Keratinocyte (primary cell): ENCODE data around the gene BBLN. TPM values are rescaled to one million over a fixed set of nuclear protein-coding genes. Genes with fewer than 3 reads are reported as not detected.

ENCODE experiments used
- DNase-seq: peaks from one replicate; pipeline ENCODE4 v3.0.0-alpha.2; 2011; ENCODE audit warnings: low read depth, missing footprints, low spot score
- FAIRE-seq: peaks from 2 replicates; lab custom pipeline; 2011; peaks lifted over from hg19 to GRCh38; lab: Jason Lieb, UNC
- H2AFZ ChIP-seq: 2 replicates; pipeline ENCODE4 v1.6.0; 2012; ENCODE audit warnings: low read length, control low read depth, inconsistent platforms; ENCODE audit not compliant: control insufficient read depth
- H3K27ac ChIP-seq: 2 replicates; pipeline ENCODE4 v1.5.1; 2011; ENCODE audit warnings: low read length; ENCODE audit not compliant: control insufficient read depth, insufficient read depth
- H3K27me3 ChIP-seq: 3 replicates; pipeline ENCODE4 v1.6.0; 2011; ENCODE audit warnings: low read length; ENCODE audit not compliant: control insufficient read depth, insufficient read depth; ENCODE audit errors: extremely low read depth
- H3K36me3 ChIP-seq, 2 experiments: 2 replicates in 1 of 2; 3 replicates in 1 of 2; pipeline ENCODE4 v1.5.1; 2011; ENCODE audit warnings: low read length in 2 of 2, mild to moderate bottlenecking in 1 of 2; ENCODE audit not compliant: control insufficient read depth in 2 of 2, insufficient read depth in 2 of 2; ENCODE audit errors: extremely low read depth in 1 of 2
- H3K4me1 ChIP-seq: 3 replicates; pipeline ENCODE4 v1.5.1; 2011; ENCODE audit warnings: low read length; ENCODE audit not compliant: control insufficient read depth, insufficient read depth; ENCODE audit errors: extremely low read depth
- H3K4me2 ChIP-seq: 3 replicates; pipeline ENCODE4 v1.6.0; 2011; ENCODE audit warnings: low read depth, low read length; ENCODE audit not compliant: control insufficient read depth, insufficient read depth; ENCODE audit errors: extremely low read depth
- H3K4me3 ChIP-seq, 3 experiments: fragments of 200-600 bp in 1 of 3; sonication (generic) in 1 of 3; 2 replicates in 2 of 3; 3 replicates in 1 of 3; pipeline ENCODE4 v1.5.1; 2011 to 2016; ENCODE audit warnings: low read length in 3 of 3, mild to moderate bottlenecking in 3 of 3, control low read depth in 2 of 3, inconsistent platforms in 1 of 3, low read depth in 1 of 3, mixed read lengths in 1 of 3, mixed run types in 1 of 3, moderate library complexity in 1 of 3; ENCODE audit not compliant: control insufficient read depth in 2 of 3, insufficient read depth in 2 of 3; ENCODE audit errors: extremely low read depth in 1 of 3
- H3K79me2 ChIP-seq: 2 replicates; pipeline ENCODE4 v1.6.0; 2012; ENCODE audit warnings: low read length; ENCODE audit not compliant: control insufficient read depth, insufficient read depth
- H3K9ac ChIP-seq: 3 replicates; pipeline ENCODE4 v1.6.0; 2011; ENCODE audit warnings: low read length; ENCODE audit not compliant: control insufficient read depth, insufficient read depth; ENCODE audit errors: extremely low read depth
- H3K9me1 ChIP-seq: 3 replicates; pipeline ENCODE4 v1.6.0; 2011; ENCODE audit warnings: low read length; ENCODE audit not compliant: control insufficient read depth, insufficient read depth; ENCODE audit errors: extremely low read depth
- H3K9me3 ChIP-seq: 2 replicates; pipeline ENCODE4 v1.5.1; 2012; ENCODE audit warnings: low read depth, low read length; ENCODE audit not compliant: control insufficient read depth
- H4K20me1 ChIP-seq: 3 replicates; pipeline ENCODE4 v1.6.0; 2011; ENCODE audit warnings: low read length; ENCODE audit not compliant: control insufficient read depth, insufficient read depth; ENCODE audit errors: extremely low read depth
- CTCF ChIP-seq, 3 experiments: IDR thresholded peaks in 1 of 3; conservative IDR thresholded peaks in 1 of 3; optimal IDR thresholded peaks in 1 of 3; 2 replicates in 2 of 3; 3 replicates in 1 of 3; pipeline versions ENCODE3 to v1.5.1; 2011; ENCODE audit warnings: low read length in 3 of 3, mild to moderate bottlenecking in 3 of 3, moderate library complexity in 2 of 3, control low read depth in 1 of 3, inconsistent platforms in 1 of 3; ENCODE audit not compliant: insufficient read depth in 2 of 3; ENCODE audit errors: extremely low read depth in 1 of 3
- EZH2 ChIP-seq: IDR thresholded peaks from one replicate; pipeline ENCODE4 v1.6.1; 2012; ENCODE audit warnings: inconsistent platforms, mild to moderate bottlenecking, low read length, moderate library complexity
- dilution Hi-C: fragments of 300-500 bp; cut with MboI; formaldehyde crosslinking; loops from one replicate; pipeline ENCODE4 v1.7.0; 2020; ENCODE audit warnings: low sequenced_read_pairs; ENCODE audit not compliant: extremely low pct_ligation_motif_present
- polyA plus RNA-seq, 5 experiments: library from polyadenylated mRNA; depleted of rRNA in 3 of 5; stranded (reverse) in 3 of 5; stranded (forward) in 1 of 5; unstranded in 1 of 5; fragments of >200 nt; gene quantifications; 1 replicate in 1 of 5; 2 replicates in 3 of 5; 3 replicates in 1 of 5; pipeline versions ENCODE4 v1.2.1 to v1.2.3, GENCODE V29; 2011 to 2012; ENCODE audit warnings: missing spikeins in 2 of 5, low read depth in 1 of 5, low replicate concordance in 1 of 5

BBLN gene
- polyA plus RNA-seq, 1 donor (not counting 4 experiments of a cell fraction or from before 2014, with no cell fraction given): 35.9 TPM

GRCh38 chr9:128169925-128170324 lies 9.9 kb downstream of the BBLN start:
- H3K9me3 ChIP-seq: no peaks in the 10 kb centered on the region
- TF ChIP-seq EZH2: no peak
- TF ChIP-seq CTCF (optimal IDR thresholded peaks at IDR 0.05 in 1 of 3, IDR thresholded peaks at IDR 0.05 in 1 of 3, conservative IDR thresholded peaks at IDR 0.05 in 1 of 3; ENCODE audit: extremely low read depth in 1 of 3, insufficient read depth in 2 of 3, low read length in 3 of 3): no peak
- no peaks in the 10 kb centered on the region for H3K9me1 ChIP-seq
- no peak for FAIRE-seq
- no peak overlapping the region for H2AFZ ChIP-seq
- H3K79me2 ChIP-seq: no peaks in the 10 kb centered on the region
- no peak overlapping the region for H3K4me2 ChIP-seq
- no peaks in the 10 kb centered on the region for H4K20me1 ChIP-seq
- H3K36me3 ChIP-seq: peaks cover 32 to 35% of the 10 kb centered on the region in 2 experiments
- no peaks in the 10 kb centered on the region for H3K27me3 ChIP-seq
- H3K4me1 ChIP-seq: peaks cover 2% of the 10 kb centered on the region
- H3K27ac ChIP-seq: no peak overlapping the region
- H3K9ac ChIP-seq: no peak overlapping the region
- dilution Hi-C loops: no loop called here
- DNase-seq: no peak
- H3K4me3 ChIP-seq: no peak overlapping the region

- Histone ChIP-seq H3K9ac (no peak overlapping the region), H3K79me2 (no peaks in the 10 kb centered on the region), H4K20me1 (no peaks in the 10 kb centered on the region), H3K4me1 (peaks cover 17% of the 10 kb centered on the region), H3K27me3 (no peaks in the 10 kb centered on the region), H3K36me3 (peaks cover 29 to 44% of the 10 kb centered on the region in 2 experiments), H3K4me2 (no peak overlapping the region), H2AFZ (no peak overlapping the region), H3K27ac (no peak overlapping the region), H3K4me3 (no peak overlapping the region), H3K9me3 (peaks cover 1% of the 10 kb centered on the region), H3K9me1 (no peaks in the 10 kb centered on the region)
- TF ChIP-seq CTCF (optimal IDR thresholded peaks at IDR 0.05 in 1 of 3, IDR thresholded peaks at IDR 0.05 in 1 of 3, conservative IDR thresholded peaks at IDR 0.05 in 1 of 3; ENCODE audit: extremely low read depth in 1 of 3, insufficient read depth in 2 of 3, low read length in 3 of 3) (no peak), EZH2 (no peak)
- FAIRE-seq (no peak), DNase-seq (no peak)
- dilution Hi-C loops: no loop called here
These were observed 14.0 kb downstream of the BBLN start for GRCh38 chr9:128174062-128174461.
